OCI-LY3 (cell line): Measurements from ENCODE around the gene PRXL2B.

ENCODE experiments used
- H2AFZ ChIP-seq: fragments of 200-600, 300-600 bp; shearing (Covaris generic); 2 replicates; pipeline ENCODE4 v1.6.0; 2014; ENCODE audit warnings: antibody characterized with exemption, low read depth, low read length
- H3K27ac ChIP-seq: fragments of 200-600, 300-600 bp; sonication (generic); 2 replicates; pipeline ENCODE4 v1.5.1; 2014; ENCODE audit warnings: mild to moderate bottlenecking, low read length, moderate library complexity, mixed read lengths
- H3K27me3 ChIP-seq: fragments of 200-600, 300-600 bp; sonication (generic); 2 replicates; pipeline ENCODE4 v1.6.1; 2014; ENCODE audit warnings: low read depth, low read length, mixed read lengths
- H3K36me3 ChIP-seq: fragments of 200-600, 300-600 bp; sonication (generic); replicated peaks from 2 replicates; pipeline ENCODE3; 2014; ENCODE audit warnings: low read depth, low read length, mixed read lengths
- H3K4me1 ChIP-seq: fragments of 300-600, 200-600 bp; sonication (generic); 2 replicates; pipeline ENCODE4 v1.6.1; 2014; ENCODE audit warnings: low read length, mixed read lengths
- H3K4me2 ChIP-seq: fragments of 200-600, 300-600 bp; sonication (generic); 2 replicates; pipeline ENCODE4 v1.6.1; 2014; ENCODE audit warnings: low read length, mixed read lengths
- H3K4me3 ChIP-seq: fragments of 300-600, 200-600 bp; sonication (generic); 2 replicates; pipeline ENCODE4 v1.5.1; 2014; ENCODE audit warnings: antibody characterized with exemption, mild to moderate bottlenecking, low read length, moderate library complexity
- H3K79me2 ChIP-seq: fragments of 300-600, 200-600 bp; shearing (Covaris generic); 2 replicates; pipeline ENCODE4 v1.6.1; 2014; ENCODE audit warnings: mild to moderate bottlenecking, low read length, mixed read lengths
- H3K9ac ChIP-seq: fragments of 300-600, 200-600 bp; shearing (Covaris generic); 2 replicates; pipeline ENCODE4 v1.6.0; 2014; ENCODE audit warnings: mild to moderate bottlenecking, low read length, moderate library complexity
- H3K9me3 ChIP-seq: fragments of 200-600, 300-600 bp; shearing (Covaris generic); 2 replicates; pipeline ENCODE4 v1.6.1; 2014; ENCODE audit warnings: low read length, mixed read lengths; ENCODE audit not compliant: insufficient read depth
- H4K20me1 ChIP-seq: fragments of 200-600, 300-600 bp; sonication (generic); 2 replicates; pipeline ENCODE4 v1.6.1; 2016; ENCODE audit warnings: low read length, mixed read lengths; ENCODE audit not compliant: insufficient read depth
- CTCF ChIP-seq: fragments of 200-600, 300-600 bp; sonication (generic); IDR thresholded peaks from 2 replicates; pipeline ENCODE4 v1.5.1; 2014; ENCODE audit warnings: antibody characterized with exemption, low read length, low read depth
- EZH2phosphoT487 ChIP-seq: fragments of 200-600 bp; shearing (Covaris generic); IDR thresholded peaks from 2 replicates; pipeline ENCODE4 v1.6.1; 2018; ENCODE audit warnings: antibody characterized with exemption, mixed run types, low read depth

The PRXL2B gene

DNA sequence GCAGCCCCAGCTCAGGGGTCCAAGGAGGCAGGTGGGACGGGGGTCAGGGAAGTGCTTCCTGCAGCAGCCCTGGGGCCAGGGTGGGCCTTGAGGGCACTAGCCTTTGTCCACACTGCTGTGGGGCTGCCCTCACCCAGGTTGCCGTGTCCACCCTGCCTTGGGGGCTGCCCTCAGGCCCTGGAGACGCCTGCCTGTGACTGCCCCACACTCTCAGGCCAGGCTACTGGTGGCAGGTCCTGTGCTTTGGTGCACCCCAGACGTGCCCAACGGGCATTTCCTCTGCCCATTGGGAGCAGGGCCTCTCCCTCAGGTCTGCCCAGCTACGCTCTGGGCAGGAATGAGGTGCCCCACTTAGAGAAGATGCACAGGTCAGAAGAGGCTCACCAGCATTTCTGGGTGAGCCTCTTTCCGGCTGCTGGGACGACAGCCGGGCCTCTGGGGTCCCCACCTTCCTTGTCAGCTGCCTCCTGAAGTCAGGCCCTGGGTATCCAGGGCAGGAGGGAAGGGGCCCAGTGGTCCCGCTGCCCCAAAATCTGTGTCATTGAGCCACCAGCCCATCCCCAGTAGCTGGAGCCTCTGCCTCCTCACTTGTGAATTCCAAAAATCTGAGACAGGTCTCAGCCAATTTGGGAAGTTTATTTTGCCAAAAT is 48.9 kb downstream of the PRXL2B start:
- TF ChIP-seq EZH2phosphoT487: no peak
- TF ChIP-seq CTCF: no peak
- Histone ChIP-seq H4K20me1 (no peaks in the 10 kb centered on the region), H3K27me3 (no peaks in the 10 kb centered on the region), H3K4me3 (no peak overlapping the region), H3K4me1 (no peaks in the 10 kb centered on the region), H3K4me2 (no peak overlapping the region), H3K36me3 (no peaks in the 10 kb centered on the region), H3K9ac (no peak overlapping the region), H2AFZ (no peak overlapping the region), H3K9me3 (peaks cover 11% of the 10 kb centered on the region; the same call in 1 of the 2 replicates), H3K27ac (no peak overlapping the region), H3K79me2 (no peaks in the 10 kb centered on the region)

- Histone ChIP-seq H3K79me2 (peaks cover 4% of the 10 kb centered on the region), H3K36me3 (no peaks in the 10 kb centered on the region)
These were observed 50.2 kb downstream of the PRXL2B start for GRCh38 chr1:2636733-2637132.

DNA sequence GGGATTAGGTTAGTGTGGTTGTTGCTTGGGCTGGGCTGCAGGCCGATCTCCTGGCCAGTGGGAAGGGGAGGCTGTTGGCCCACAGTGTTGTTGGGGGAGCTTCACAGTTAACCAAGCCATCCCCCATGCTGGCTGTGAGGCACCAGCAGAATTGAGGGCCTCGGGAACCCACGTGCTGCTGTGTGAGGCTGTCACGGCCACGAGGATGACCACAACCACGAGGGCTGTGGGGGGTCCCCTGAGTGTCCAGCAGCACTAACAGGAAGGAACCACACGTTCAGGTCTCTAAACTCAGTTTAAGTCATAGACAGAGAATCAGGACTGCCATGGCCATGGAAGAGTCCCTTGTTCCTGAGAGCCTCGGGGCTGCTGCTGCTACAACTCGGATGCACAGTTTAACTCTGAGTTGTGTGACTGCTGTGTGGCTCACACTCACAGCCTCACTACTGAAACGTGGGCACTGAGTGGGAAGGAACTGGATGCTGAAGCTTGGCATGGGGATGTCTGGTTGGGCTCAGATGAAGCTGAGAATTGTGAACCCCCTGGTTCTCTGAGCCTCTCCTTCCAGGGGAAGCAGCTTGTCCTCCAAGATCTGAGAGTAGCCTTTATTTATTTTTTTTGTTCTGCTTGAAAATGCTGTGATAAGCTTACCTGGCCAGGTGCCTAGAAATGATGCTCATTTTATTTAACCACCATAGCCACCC is 51.0 kb downstream of the PRXL2B start:
- no peak overlapping the region for H2AFZ ChIP-seq
- no peaks in the 10 kb centered on the region for H3K36me3 ChIP-seq
- no peak overlapping the region for H3K4me3 ChIP-seq
- H3K27me3 ChIP-seq: no peaks in the 10 kb centered on the region
- H3K4me2 ChIP-seq: no peak overlapping the region
- TF ChIP-seq CTCF (no peak), EZH2phosphoT487 (no peak)
- peaks cover 7% of the 10 kb centered on the region; the same call in 1 of the 2 replicates for H3K4me1 ChIP-seq
- H3K79me2 ChIP-seq: peaks cover 13% of the 10 kb centered on the region
- no peak overlapping the region for H3K9ac ChIP-seq
- H4K20me1 ChIP-seq: no peaks in the 10 kb centered on the region
- H3K9me3 ChIP-seq: peaks cover 11% of the 10 kb centered on the region; the same call in 1 of the 2 replicates
- no peak overlapping the region for H3K27ac ChIP-seq

More at GRCh38 chr1:2636733-2637132, 50.2 kb downstream of the PRXL2B start:
- TF ChIP-seq CTCF: no peak
- TF ChIP-seq EZH2phosphoT487: no peak
- H3K4me3 ChIP-seq: no peak overlapping the region
- no peak overlapping the region for H3K9ac ChIP-seq
- no peak overlapping the region for H2AFZ ChIP-seq
- H3K27me3 ChIP-seq: no peaks in the 10 kb centered on the region
- peaks cover 3% of the 10 kb centered on the region; the same call in 1 of the 2 replicates for H3K4me1 ChIP-seq
- peaks cover 11% of the 10 kb centered on the region; the same call in 1 of the 2 replicates for H3K9me3 ChIP-seq
- no peaks in the 10 kb centered on the region for H4K20me1 ChIP-seq
- H3K4me2 ChIP-seq: no peak overlapping the region
- H3K27ac ChIP-seq: no peak overlapping the region

- Histone ChIP-seq H4K20me1 (no peaks in the 10 kb centered on the region), H2AFZ (no peak overlapping the region)
These were observed 52.0 kb downstream of the PRXL2B start for GRCh38 chr1:2638466-2639115.

More at GRCh38 chr1:2638466-2639115, 52.0 kb downstream of the PRXL2B start:
- H3K27me3 ChIP-seq: no peaks in the 10 kb centered on the region
- no peak overlapping the region for H3K4me2 ChIP-seq
- H3K79me2 ChIP-seq: peaks cover 15% of the 10 kb centered on the region
- H3K9ac ChIP-seq: no peak overlapping the region
- peaks cover 7% of the 10 kb centered on the region; the same call in 1 of the 2 replicates for H3K4me1 ChIP-seq
- H3K36me3 ChIP-seq: no peaks in the 10 kb centered on the region
- H3K4me3 ChIP-seq: no peak overlapping the region
- TF ChIP-seq EZH2phosphoT487: no peak
- no peak for TF ChIP-seq CTCF
- peaks cover 11% of the 10 kb centered on the region; the same call in 1 of the 2 replicates for H3K9me3 ChIP-seq
- H3K27ac ChIP-seq: no peak overlapping the region
